ENCODE data around the gene MAP1LC3B.

The MAP1LC3B gene

DNA sequence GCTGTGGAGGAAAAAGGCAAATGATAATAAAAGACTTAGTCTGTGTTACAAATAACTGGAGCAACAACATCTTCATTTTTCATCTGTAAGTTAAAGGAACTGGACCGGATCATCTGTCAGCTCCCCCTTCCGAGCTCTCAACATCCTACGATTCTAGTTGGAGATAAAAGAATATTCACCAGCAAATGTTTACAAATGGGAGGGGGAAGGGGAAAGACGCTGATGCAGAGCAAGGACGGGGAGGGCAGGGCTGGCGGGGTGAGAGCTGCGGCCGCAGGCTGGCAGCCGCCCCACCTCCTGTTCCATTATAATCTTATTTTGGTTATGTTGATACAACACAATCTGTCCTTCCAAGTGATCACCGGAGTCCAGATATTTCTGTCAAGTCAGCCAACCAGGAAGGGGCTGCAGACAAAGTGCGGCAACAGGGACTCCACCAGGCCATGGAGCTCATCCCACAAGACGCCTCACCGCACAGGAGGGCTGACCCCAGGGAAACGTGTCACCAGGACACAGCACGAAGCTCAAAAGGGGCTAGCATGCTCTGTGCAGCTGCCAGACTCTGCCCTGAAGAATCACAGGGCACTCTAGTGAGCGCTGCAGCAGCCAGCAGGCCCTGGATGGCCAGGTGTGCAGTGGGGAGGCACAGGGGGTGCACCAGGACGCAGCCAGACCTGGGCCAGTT lies 28.2 kb upstream of the MAP1LC3B start:
- Histone ChIP-seq H3K27me3 (ENCODE audit: low read length) (no peaks in the 10 kb centered on the region), H2AFZ (ENCODE audit: low read depth, low read length, severe bottlenecking) (no peak overlapping the region), H3K9ac (ENCODE audit: low read length) (no peak overlapping the region), H3K4me3 (ENCODE audit: insufficient read depth, low read length, poor library complexity, severe bottlenecking) (no peak overlapping the region), H4K20me1 (ENCODE audit: low read depth, low read length) (no peaks in the 10 kb centered on the region; the same call in 1 of the 2 replicates), H3K79me2 (ENCODE audit: insufficient read depth, low read length) (peaks cover 24% of the 10 kb centered on the region; the same call in 1 of the 2 replicates), H3K27ac (ENCODE audit: low read depth, low read length) (no peak overlapping the region), H3K9me3 (ENCODE audit: insufficient read depth, low read length) (no peaks in the 10 kb centered on the region), H3K9me2 (replicated peaks; ENCODE audit: insufficient read depth, low read length) (no peaks in the 10 kb centered on the region), H3K4me2 (ENCODE audit: low read depth, low read length, poor library complexity, severe bottlenecking) (no peak overlapping the region), H3K36me3 (ENCODE audit: low read length) (no peaks in the 10 kb centered on the region), H3F3A (ENCODE audit: insufficient read depth) (no peaks in the 10 kb centered on the region)
- TF ChIP-seq CTCF (IDR thresholded peaks at IDR 0.05; ENCODE audit: insufficient read depth, low read length, poor library complexity, severe bottlenecking) (no peak), EZH2phosphoT487 (conservative IDR thresholded peaks at IDR 0.05; ENCODE audit: low read length) (no peak)

DNA sequence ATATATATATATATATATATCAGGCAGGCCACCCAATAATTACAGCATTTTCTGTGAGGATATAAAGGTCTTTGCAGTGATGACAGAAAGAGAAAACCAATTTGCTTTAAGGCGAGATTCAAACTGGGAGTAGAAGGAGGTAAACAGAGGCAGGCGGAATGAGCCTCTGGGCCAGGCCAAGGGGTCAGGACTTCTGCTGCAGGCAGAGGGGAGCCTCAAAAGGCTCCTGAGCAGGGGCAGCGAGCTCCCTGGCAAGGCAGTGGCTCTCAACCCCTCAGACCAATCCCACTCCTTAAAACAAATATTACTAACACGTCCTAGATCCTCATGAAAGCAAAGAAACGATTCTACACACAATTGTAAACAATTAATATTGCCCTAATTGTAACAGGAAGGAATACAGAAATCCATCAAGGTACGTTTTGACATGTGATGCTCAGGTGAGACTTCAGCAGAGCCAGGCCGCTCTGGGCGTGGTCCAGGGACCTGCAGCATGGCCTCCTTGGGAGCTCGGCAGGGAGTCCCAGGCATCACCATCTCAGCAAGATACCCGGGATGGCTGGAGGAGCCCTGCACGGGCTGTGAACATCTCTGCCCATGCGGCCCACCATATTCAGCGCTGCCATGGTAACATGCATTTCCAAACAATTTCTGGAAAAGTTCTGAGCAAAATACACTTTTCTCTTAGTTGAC lies 27.0 kb upstream of the MAP1LC3B start:
- peaks cover 3% of the 10 kb centered on the region; the same call in 1 of the 2 replicates for H4K20me1 ChIP-seq (ENCODE audit: low read depth, low read length)
- H3K36me3 ChIP-seq (ENCODE audit: low read length): no peaks in the 10 kb centered on the region
- H3K9me2 ChIP-seq (replicated peaks; ENCODE audit: insufficient read depth, low read length): no peaks in the 10 kb centered on the region
- H3K4me3 ChIP-seq (ENCODE audit: insufficient read depth, low read length, poor library complexity, severe bottlenecking): no peak overlapping the region
- no peak overlapping the region for H2AFZ ChIP-seq (ENCODE audit: low read depth, low read length, severe bottlenecking)
- peaks cover 35% of the 10 kb centered on the region for H3K79me2 ChIP-seq (ENCODE audit: insufficient read depth, low read length)
- H3K9me3 ChIP-seq (ENCODE audit: insufficient read depth, low read length): no peaks in the 10 kb centered on the region
- no peak overlapping the region for H3K9ac ChIP-seq (ENCODE audit: low read length)
- no peak overlapping the region for H3K4me2 ChIP-seq (ENCODE audit: low read depth, low read length, poor library complexity, severe bottlenecking)
- H3F3A ChIP-seq (ENCODE audit: insufficient read depth): no peaks in the 10 kb centered on the region
- TF ChIP-seq CTCF (IDR thresholded peaks at IDR 0.05; ENCODE audit: insufficient read depth, low read length, poor library complexity, severe bottlenecking) (no peak), EZH2phosphoT487 (conservative IDR thresholded peaks at IDR 0.05; ENCODE audit: low read length) (no peak)
- H3K27me3 ChIP-seq (ENCODE audit: low read length): no peaks in the 10 kb centered on the region
- H3K27ac ChIP-seq (ENCODE audit: low read depth, low read length): no peak overlapping the region

- Histone ChIP-seq H3K79me2 (ENCODE audit: insufficient read depth, low read length) (peaks cover 46% of the 10 kb centered on the region), H3K9ac (ENCODE audit: low read length) (no peak overlapping the region), H3K9me2 (replicated peaks; ENCODE audit: insufficient read depth, low read length) (no peaks in the 10 kb centered on the region), H3K27ac (ENCODE audit: low read depth, low read length) (no peak overlapping the region), H3K4me2 (ENCODE audit: low read depth, low read length, poor library complexity, severe bottlenecking) (no peak overlapping the region), H4K20me1 (ENCODE audit: low read depth, low read length) (peaks cover 3% of the 10 kb centered on the region; the same call in 1 of the 2 replicates), H3K4me3 (ENCODE audit: insufficient read depth, low read length, poor library complexity, severe bottlenecking) (no peak overlapping the region), H3K9me3 (ENCODE audit: insufficient read depth, low read length) (no peaks in the 10 kb centered on the region), H3K36me3 (ENCODE audit: low read length) (no peaks in the 10 kb centered on the region), H3F3A (ENCODE audit: insufficient read depth) (no peaks in the 10 kb centered on the region), H3K27me3 (ENCODE audit: low read length) (no peaks in the 10 kb centered on the region), H2AFZ (ENCODE audit: low read depth, low read length, severe bottlenecking) (no peak overlapping the region)
- no peak for TF ChIP-seq CTCF (IDR thresholded peaks at IDR 0.05; ENCODE audit: insufficient read depth, low read length, poor library complexity, severe bottlenecking)
- no peak for TF ChIP-seq EZH2phosphoT487 (conservative IDR thresholded peaks at IDR 0.05; ENCODE audit: low read length)
Observed at GRCh38 chr16:87366288-87366687, 25.8 kb upstream of the MAP1LC3B start.
